Effector CD4-positive, alpha-beta T cell (primary cell): ENCODE results near the gene ST8SIA4.
"Not testable (repeated sequence)": the region's sequence is repeated elsewhere in the genome, so short reads cannot be mapped to it uniquely, and the experiment has no call there.

Experiments used
- DNase-seq: peaks from one replicate; pipeline ENCODE4 v3.0.0-alpha.2; 2020

Gene ST8SIA4

DNA sequence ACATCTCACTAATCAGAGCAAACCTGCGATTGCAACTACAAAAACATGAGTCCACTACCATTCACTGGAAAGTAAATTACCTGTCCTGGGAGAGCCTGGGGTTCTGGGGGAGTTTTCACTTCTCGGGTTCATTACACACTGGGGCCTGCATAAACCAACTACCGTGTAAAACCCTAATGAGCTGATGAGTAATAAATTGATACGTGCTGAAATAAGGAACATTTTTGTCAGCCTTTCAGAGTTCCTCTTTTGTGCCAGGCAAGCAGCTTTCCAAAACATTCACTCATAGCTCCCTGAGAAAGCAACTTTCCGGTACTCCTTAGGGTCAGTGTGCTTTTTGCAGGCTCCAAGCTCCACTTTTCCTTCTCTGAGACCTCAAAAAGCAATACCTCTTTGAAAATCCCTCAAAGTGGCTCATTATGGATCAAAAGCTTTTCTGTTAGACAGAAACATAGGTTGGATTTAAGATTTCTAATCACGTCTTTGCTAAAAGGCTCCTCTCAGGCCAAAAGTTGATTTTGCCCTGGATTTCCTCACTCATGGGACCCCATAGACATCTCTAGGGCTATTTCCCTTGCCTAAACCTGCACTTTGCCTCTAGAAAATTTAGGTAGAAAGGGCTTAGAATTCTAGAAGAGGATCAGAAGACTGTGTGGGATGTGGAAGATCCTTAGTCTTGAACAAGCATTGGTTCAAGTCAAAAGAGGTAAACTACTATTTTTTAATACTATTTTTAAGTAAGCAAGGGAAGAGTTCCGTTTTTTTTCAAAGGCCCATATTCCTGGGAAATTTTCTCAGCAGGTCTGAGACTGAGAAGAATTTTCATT, 74.8 kb downstream of the ST8SIA4 start:
- DNase-seq: no peak

DNA sequence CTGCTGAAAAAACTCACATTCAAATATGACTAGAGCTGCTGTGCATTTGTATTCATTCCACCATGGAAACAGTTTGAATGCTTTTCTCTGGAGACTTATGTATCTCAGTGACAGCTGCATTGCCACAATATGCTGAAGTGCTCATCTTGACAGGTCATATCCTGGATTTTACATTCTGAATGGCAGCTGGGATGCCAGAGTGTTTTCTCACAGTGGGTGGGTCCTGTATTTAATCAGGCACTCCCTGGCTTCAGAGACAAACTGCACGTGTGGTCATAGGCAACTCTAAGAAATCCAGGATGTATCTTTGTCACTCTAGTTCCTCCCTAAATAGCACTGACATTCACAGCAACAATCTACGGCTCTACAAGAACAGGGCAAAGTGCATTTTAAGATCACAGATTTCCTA, 75.6 kb downstream of the ST8SIA4 start:
- no peak for DNase-seq

DNA sequence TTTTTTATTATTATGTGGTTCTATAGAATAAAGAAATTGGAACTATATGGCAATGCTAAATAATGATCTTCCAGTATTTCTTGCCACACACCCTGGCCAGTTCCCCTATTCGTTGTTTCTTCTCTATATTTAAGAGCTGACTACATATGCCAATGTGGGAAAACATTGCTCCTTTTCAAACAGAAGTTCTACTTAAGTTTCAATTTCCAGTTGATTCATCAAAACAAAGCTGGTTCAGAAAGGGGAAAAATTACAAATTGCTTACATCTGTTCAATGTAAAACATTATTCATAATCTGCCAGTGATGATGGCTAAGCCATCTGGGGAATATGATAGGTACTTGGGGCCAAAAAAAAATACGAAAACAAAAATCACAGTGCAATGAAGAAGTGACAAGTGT, 76.9 kb downstream of the ST8SIA4 start:
- DNase-seq: no peak

DNA sequence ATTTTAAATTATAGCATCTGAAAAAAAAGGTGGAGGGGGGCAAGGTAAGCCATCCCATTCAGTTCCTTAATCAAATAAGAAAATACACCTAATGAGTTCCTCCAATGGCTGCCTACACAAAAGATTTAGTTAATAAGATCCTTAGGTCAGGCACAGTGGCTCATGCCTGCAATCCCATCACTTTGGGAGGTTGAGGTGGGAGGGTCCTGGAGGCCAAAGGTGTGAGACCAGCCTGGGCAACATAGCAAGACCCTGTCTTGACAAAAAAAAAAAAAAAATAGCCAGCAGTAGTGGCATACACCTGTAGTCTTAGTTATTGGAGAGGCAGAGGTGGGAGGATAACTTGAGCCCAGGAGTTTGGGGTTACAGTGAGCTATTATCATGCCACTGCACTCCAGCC, 78.4 kb downstream of the ST8SIA4 start:
- DNase-seq: no peak

DNA sequence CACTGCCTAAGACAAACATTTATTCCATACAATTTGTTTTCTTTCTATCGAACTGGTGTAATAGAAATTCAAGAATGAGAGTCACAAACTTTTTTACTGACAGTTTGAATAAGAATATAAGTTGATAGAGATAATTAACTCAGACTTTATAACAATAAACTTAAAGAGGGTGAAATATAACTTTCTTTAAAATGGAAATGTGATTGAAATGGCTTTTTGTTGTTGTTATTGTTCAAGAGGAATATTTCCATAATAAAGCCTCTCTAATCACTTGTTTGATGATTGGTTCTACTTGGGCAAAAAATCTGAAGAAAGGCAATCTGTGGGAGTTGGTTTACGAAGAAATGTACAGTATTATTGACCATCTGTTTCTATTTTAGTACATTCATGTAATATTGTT, 79.3 kb downstream of the ST8SIA4 start:
- no peak for DNase-seq

DNA sequence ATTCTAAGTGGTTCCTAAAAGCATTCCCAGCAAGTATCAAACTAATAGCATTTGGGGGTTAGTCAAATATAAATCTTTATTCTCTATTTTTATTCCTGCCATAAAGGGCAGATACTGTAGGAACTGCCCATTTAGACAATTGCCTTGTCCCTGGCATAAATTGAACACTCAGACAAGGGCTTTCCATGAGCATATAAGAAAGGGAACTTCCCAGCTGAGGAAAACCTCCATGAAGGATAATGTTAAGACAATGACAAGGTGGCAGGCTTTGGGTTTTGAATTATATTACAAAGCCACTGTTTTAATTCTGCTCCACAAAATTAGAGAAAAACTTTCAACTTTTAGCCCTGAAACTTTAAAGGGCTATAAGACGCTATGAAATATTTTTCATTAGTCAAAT, 81.3 kb downstream of the ST8SIA4 start:
- no peak for DNase-seq

DNA sequence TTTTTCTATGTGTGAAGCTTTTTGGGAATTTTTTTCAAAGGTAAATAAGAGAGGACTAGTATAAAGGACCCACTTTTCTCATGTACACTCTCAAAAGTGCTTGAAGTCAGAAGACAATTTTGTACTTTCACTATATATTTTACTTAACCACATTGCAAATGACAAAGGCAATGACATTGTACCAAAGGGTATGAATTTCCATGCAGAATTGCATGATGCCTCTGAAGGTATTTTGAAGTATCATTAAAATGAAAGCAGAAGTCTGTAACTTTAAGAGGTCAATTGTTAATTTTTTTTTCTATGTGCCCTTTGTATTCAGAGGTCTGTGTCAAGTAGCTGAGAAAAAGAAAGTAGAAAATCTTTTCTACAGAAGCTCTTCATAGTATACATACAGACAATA, 84.7 kb downstream of the ST8SIA4 start:
- no peak for DNase-seq

DNA sequence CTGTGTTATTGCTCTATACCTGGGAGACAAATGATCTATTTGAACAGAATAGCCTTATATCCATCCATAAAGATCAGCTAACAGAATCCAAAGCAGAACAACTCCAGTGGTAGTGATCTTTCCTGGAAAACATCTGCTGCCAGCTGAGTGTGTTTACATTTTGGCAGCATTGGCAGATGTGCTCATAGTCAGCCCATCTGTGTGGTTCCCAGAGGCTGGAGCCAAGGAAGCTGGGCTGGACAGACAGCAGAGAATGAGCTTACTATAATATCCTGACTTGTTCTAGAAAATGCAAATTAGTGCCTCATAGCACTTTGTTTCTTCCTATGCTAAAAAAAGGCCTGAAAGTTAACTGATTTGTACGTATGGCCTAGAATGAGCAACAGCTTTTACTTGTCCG, 99.7 kb downstream of the ST8SIA4 start:
- no peak for DNase-seq

DNA sequence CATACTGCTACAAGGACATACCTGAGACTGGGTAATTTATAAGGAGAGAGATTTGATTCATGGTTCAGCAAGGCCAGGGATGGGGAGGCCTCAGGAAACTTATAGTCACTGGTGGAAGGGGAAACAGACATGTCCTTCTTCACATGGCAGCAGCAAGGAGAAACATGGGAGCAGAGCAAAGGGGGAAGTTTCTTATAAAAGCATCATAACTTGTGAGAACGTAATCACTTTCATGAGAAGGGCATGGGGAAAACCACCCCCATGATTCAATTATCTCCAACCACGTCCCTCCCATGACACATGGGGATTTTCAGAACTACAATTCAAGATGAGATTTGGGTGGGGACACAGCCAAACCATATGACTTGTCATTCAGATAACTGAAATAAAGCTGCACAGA, 100.9 kb downstream of the ST8SIA4 start:
- no peak for DNase-seq

DNA sequence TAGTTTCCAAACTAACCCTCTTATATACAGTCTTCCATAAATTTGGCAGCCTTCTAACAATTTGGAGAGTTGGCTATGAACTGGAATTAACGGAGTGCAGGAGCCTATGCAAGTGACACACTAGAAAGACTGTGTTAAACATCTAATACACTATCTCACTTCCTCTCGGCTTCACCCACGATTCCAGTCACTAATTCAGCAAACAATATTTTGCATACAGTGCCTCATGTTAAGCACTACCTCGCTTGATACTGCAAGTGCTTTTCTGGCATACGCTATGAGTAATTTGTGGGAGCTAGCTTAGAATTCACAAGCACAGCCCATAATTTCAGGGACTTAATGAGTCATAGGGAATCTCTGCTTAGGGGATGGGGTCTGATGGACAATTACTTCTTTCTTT, 102.5 kb downstream of the ST8SIA4 start:
- DNase-seq: no peak

DNA sequence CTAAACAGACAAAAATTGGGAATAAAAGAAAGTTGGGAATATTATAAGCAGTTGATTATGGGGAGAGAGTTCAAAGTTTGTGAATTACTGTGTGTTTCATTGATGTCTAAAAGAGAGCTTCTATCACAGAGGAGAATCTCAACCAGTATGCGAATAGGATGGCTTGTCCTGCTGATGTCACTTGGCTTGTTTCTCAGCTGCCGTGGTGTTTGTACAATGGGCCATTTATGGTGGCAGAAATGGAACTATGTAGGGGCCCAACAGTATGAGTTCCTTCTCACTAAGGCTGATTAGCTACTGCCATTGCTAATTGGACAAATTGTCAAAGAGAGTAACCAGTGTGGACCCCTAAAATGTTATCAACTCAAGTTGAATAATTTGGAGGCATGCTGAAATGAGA, 103.9 kb downstream of the ST8SIA4 start:
- DNase-seq: no peak

DNA sequence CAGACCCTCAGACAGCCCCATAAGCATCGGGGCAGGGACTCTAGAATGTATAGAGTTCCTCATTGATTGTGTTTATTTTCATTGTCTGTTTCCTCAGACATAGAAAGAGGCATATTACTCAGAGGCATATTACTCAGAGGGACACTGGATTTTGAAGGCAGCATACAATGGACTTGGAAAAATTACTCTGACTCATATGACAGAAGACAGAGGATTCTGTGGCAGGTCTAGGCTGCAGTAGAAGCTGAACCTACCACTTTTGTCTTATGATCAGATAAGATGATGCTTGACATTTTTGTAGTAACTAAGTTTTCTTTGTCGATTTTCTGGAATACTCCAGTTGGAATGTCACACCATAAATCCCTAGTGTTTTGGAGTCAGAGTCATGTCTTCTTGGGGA, 105.2 kb downstream of the ST8SIA4 start:
- DNase-seq: no peak

DNA sequence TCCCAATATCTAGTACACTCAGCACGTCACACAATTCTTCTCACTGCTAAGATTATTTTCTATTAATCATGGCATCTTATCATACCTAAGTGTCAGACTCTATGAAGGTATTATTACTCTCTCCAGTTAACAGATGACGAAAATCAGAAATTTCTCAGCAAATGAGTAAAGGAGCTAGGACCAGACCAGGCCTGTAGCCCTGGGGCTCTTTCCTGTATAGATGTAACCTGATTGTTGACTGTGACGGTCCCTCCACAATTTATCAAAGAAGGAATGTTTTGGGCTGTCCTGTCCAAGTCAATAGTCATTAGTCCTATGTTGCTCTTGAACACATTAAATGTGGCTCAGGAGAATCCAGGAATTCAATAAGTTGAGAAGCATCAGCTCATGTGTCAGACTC, 106.2 kb downstream of the ST8SIA4 start:
- DNase-seq: no peak

DNA sequence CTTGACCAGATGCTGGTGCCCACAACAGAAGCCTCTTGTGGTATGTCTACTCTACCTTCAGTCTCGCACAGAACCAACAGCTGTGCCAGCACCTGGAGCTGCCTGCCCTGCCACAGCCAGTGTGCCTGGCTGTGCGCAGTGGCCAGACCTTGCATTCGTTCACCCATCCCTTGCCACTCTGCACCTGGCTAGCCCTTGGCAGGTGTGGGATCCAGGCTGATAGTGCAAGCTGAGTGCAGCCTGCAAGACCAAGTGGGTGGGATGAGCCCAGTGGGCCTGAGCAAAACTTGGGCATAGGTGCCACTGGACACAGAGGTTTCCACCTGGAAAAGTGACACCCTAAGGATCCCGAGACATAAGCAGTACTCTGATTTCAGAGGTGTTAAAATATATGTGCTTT, 108.2 kb downstream of the ST8SIA4 start:
- no peak for DNase-seq

DNA sequence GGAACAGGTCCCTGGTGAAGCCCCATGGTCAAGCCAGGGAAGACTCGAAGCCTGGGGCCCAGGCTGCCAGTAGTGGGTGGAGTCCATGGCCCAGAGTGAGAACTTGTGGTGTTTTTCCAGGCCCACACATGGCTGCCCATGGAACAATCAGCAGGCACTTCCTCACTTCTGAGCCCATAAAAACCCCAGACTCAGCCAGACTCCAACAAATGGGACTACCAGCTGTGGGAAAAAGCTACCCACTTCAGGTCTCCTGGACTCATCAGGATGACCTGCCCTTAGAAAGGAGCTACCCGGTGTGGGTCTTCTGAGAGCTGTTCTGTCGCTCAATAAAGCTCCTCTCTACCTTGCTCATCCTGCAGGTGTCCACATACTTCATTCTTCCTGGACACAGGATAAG, 108.9 kb downstream of the ST8SIA4 start:
- DNase-seq: no peak

DNA sequence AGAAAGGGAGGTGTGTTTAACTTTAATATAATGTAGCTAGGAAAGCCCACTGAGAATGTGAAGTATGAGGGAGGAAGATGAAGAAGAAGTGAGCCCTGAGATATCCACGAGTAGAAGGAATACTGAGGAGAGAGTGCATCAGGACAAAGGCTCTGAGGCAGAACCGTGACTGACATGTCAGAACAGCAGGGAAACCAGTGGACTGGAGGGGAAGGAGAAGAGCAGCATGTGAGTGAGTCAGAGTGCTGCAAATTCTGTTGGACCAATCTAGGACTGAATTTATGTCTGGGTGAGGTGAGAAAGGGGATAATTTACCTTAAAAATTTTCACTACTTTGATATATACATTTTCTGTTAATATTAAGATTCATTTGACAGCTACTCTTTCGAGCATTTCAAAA, 110.3 kb downstream of the ST8SIA4 start:
- DNase-seq: no peak

DNA sequence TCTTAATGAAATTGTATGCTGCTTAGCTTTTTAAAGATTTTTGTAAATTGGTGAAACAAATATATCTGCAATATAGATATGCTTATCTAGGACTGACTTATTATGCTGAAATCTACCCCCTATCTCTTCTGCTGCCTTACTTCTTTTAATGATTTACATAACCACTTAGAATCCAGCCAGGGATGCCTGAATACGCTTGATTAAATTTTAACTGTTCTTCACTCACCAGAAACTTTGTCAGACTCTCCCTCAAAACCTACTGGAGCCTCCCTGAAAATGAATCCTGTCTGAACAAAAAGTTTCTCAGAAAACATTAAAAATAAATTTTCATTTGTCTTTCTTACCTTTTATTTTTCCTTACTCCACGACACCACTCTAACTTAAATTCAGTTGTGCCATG, 111.7 kb downstream of the ST8SIA4 start:
- no peak for DNase-seq

DNA sequence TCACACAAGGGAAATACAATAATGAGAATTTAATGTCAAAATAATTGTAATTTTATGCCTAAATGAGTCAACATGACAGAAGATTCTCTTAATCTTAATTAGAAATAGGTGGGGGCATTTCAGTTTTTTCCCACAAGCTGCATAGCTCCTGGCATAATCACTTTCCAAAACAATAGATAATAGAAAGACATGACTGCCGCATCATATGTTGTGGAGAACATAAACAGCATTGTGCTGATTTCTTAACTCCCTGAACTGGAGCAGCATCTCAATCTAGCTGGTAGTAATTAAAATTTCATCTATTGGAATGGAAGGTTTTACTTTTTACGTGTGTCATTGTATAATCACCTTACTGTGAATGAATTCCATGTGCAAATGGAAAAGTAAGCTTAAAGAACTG, 112.1 kb downstream of the ST8SIA4 start:
- DNase-seq: no peak

DNA sequence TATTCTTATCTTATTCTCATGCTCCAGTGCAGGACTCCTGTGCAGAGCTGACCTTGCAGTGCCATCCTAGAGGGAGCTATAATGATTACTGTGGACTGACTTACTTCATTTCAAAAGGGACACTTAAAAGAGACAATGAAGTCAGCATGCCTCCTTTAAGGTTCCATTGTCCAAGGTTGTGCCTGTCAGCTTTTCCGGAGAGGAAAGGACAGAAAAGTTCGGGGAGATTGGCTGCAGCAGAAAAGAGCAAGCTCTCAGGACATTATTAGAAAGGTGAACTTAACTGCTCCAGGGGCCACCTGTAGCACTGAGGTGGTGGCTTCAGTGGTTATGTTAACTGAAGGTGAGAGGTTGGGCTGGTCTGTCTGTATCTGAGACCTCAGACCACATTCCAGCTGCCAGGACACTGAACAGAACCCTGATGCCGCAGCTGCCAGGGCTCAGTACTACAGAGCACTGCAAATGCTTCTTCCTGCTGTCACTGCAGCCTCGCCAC, 112.9 kb downstream of the ST8SIA4 start:
- no peak for DNase-seq

DNA sequence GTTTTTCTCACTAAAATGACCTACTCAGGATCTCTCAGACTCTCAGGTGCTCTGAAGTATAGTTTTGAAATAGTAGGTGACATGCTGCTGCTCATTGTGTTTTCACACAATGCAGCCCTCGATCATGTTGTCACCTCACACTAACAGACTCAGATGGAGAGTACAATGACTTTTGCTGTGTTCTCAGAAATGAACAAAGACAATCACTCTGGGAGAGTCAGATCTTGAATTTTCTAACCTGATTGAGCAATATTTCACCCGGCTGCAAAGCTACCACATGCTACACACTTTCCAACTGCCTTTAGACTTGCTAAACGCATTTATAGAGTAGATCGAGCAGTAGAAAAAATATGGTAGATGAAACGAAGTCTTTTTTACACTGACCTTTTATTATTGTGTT, 113.4 kb downstream of the ST8SIA4 start:
- DNase-seq: no peak

DNA sequence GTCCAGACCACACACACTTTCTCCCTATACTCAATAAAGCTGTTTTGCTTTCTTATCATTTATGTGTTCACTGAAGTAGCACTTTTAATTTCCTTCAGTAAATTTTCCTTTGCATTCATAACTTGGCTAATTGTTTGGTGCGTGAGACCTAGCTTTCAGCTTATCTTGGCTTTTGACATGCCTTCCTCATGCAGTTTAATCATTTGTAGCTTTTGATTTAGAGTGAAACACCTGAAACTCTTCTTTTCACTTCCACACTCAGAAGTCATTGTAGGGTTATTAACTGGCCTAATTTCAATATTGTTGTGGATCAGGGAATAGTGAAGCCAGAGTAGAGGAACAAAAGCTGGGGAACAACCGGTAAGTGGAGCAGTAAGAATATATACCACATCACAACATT, 114.7 kb downstream of the ST8SIA4 start:
- DNase-seq: no peak

DNA sequence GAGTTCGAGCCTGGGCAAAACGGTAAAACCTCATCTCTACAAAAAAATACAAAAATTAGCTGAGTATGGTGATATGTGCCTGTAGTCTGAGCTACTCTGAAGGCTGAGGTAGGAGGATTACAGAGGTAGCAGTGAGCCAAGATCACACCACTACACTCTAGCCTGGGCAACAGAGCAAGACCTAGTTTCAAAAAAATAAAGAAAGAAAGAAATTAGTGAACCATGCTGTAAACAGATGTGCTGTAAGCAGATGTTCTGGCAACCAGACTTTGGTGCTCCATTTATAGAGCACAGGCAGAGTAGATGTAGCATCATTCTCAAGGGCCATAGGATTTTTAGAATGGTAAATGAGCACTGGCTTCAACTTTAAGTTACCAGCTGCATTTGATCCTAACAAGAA, 115.4 kb downstream of the ST8SIA4 start:
- no peak for DNase-seq

DNA sequence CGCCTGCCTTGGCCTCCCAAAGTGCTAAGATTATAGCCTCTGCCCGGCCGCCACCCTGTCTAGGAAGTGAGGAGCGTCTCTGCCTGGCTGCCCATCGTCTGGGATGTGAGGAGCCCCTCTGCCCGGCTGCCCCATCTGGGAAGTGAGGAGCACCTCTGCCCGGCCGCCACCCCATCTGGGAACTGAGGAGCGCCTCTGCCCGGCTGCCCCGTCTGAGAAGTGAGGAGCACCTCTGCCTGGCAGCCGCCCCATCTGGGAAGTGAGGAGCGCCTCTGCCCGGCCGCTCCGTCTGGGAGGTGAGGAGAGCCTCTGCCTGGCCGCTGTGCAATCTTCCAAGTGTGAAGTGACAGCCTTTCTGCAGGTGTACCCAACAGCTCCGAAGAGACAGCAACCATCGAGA, 117.5 kb downstream of the ST8SIA4 start:
- DNase-seq: not testable (repeated sequence)

DNA sequence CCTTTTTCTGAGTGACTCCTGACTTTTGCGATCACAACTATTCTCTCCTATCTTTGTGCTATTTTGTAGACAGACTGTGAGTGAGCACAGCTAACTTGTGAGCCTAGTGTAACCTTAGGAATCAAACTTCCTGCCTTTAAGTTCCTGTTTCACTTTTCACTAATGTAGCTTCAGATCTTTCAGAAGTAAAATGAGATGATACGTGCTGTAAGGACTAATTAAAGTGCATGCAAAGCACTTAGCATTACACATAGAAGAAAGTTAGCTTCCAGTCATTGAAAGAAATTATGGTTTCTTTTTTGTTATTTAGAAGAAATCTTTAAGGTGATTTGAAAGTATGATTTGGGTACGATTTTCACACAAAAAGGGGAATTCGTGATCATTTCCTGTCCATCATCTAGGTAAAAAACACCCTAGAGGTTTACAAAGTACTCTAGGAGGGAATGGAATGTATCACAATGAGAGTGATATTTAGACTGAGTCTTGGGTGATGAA, 122.7 kb downstream of the ST8SIA4 start:
- no peak for DNase-seq
